Measurements from ENCODE around the gene GDPD2.

The GDPD2 gene

DNA sequence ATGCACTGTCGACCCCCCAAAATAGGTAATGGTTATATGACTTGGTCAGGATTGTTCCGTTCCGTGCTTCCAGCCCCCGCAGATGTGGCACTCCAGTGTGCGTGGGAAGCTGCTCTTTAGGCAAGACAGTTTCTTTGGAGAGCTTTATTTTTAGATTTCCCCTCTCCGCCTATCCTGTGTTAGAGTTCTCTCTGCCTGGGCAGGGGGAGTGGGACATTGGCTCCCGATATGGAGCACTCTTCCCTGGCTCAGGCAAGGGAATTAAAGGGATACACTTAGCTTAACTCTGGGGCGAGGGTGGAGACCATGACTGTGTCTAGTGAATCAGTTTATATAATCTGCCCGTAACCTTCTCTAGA lies 57.5 kb downstream of the GDPD2 start:
- no peak for DNase-seq (ENCODE audit: low read depth)
- H3K4me3 ChIP-seq (ENCODE audit: low read depth, low read length), result no peak overlapping the region
- no peak for TF ChIP-seq CTCF (IDR thresholded peaks at IDR 0.05; ENCODE audit: control insufficient read depth, extremely low read depth, insufficient read depth)

DNA sequence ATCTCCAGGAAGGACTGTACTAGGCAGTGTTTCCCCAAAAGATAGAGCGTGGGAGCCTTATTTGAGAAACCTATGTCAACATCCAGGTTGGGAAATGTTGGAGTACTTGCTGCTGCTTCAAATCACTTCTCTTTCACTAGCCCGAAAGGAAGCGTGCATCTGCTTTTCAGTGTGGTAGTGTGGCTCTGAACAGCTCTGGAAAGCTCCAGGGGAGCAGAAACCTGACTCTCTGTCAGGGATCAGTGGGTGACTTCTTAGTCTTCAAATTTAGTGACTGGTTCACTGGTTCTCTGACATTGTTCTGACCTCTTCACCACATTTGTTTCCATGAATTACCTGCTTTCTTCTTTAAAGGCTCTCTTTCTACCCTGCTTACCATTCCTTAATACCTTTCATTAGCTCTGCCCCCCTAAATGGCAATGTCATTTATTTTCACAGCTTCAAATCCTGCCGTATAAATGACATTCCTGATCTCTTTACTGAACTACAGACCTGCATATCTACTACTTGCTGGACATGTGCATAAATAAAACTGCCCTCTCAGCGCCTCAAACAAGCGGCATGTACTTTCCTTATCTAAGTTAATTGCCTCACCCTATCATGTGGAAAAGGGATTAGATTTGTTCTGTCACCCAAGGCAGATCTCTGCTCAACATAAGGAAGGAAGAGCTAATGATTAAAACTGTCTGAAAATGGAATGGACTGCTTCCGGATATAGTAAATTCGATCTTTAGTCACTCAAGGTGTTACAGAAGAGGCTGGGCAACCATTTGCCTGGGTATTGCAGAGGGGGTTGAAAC lies 58.6 kb downstream of the GDPD2 start:
- TF ChIP-seq CTCF (IDR thresholded peaks at IDR 0.05; ENCODE audit: control insufficient read depth, extremely low read depth, insufficient read depth), result no peak
- H3K4me3 ChIP-seq (ENCODE audit: low read depth, low read length), result no peak overlapping the region
- DNase-seq (ENCODE audit: low read depth), result no peak

DNA sequence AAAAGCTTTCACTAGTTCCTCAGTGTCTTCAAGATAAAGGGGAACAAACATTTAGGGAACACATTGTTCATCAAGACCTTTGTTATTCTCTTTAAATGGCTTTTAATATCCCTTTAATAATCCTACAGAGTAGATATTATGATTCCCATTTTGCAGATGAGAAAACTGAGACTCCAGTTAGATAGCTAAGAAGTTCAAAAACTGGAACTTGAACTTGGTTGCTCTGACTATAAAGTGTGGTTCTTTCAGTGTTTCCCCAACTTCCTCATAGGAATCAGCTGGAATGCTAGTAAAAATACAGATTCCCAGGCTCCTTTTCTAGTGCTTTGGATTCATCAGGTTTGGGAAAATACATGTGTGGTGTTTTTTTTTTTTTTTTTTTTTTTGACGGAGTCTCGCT lies 59.2 kb downstream of the GDPD2 start:
- no peak overlapping the region for H3K4me3 ChIP-seq (ENCODE audit: low read depth, low read length)
- no peak for DNase-seq (ENCODE audit: low read depth)
- TF ChIP-seq CTCF (IDR thresholded peaks at IDR 0.05; ENCODE audit: control insufficient read depth, extremely low read depth, insufficient read depth), result no peak

All from LNCaP clone FGC (cell line).